Endometrial microvascular endothelial cells (primary cell): ENCODE results near the gene FUT1. TPM values are rescaled to one million over a fixed set of nuclear protein-coding genes. Genes with fewer than 3 reads are reported as not detected.

Experiments
- in situ Hi-C: cut with HindIII; loops from 2 replicates; pipeline ENCODE4 v1.10.0; 2017; ENCODE audit warnings: low sequenced_read_pairs, low pct_unique_long_range_greater_than_20kb; ENCODE audit errors: inconsistent ontology term
- total RNA-seq: library from RNA; depleted of rRNA; stranded (reverse); fragments of >200 nt; gene quantifications from one replicate; pipeline ENCODE4 v1.2.3, GENCODE V29; 2015; ENCODE audit errors: inconsistent ontology term

Gene FUT1
- total RNA-seq, 1 donor from 2014 or later, result 4.9 TPM

GRCh38 chr19:48746738-48747575, 5.5 kb downstream of the FUT1 start, which contains the start of gene IZUMO1:
Gene IZUMO1, minus strand, starts transcription at chr19:48746909. Its CDS starts 1,050 bp downstream, at chr19:48745859.
- in situ Hi-C loops, result no loop called here

GRCh38 chr19:48746110-48746509, 6.3 kb downstream of the FUT1 start:
- in situ Hi-C loops, result no loop called here

GRCh38 chr19:48745208-48745995, 7.0 kb downstream of the FUT1 start:
- in situ Hi-C loops, result no loop called here

GRCh38 chr19:48742096-48742495, 10.3 kb downstream of the FUT1 start:
- in situ Hi-C loops, result no loop called here

GRCh38 chr19:48741129-48741999, 11.1 kb downstream of the FUT1 start:
- in situ Hi-C loops, result no loop called here

- in situ Hi-C loops, result no loop called here
These were observed 12.1 kb downstream of the FUT1 start, which contains the start of gene RASIP1 for GRCh38 chr19:48740164-48740972. Gene RASIP1, minus strand, starts transcription at chr19:48740610. Its CDS starts 328 bp downstream, at chr19:48740282.

GRCh38 chr19:48739404-48740163, 12.9 kb downstream of the FUT1 start:
- in situ Hi-C loops, result no loop called here

- in situ Hi-C loops, result no loop called here
These were observed 13.7 kb downstream of the FUT1 start for GRCh38 chr19:48738557-48739403.

- in situ Hi-C loops, result no loop called here
These were observed 15.0 kb downstream of the FUT1 start for GRCh38 chr19:48737360-48737998.

GRCh38 chr19:48735031-48735615, 17.3 kb downstream of the FUT1 start:
- in situ Hi-C loops, result no loop called here

- in situ Hi-C loops, result no loop called here
These were observed 17.8 kb downstream of the FUT1 start for GRCh38 chr19:48734625-48735024.

- in situ Hi-C loops, result no loop called here
These were observed 21.0 kb downstream of the FUT1 start for GRCh38 chr19:48731452-48731851.

- in situ Hi-C loops, result no loop called here
These were observed 23.4 kb downstream of the FUT1 start for GRCh38 chr19:48728911-48729664.

GRCh38 chr19:48726556-48726955, 25.9 kb downstream of the FUT1 start:
- in situ Hi-C loops, result no loop called here
